Omental fat pad (tissue), 4 donors: ENCODE data around the gene TTLL10. TPM values are rescaled to one million over a fixed set of nuclear protein-coding genes. Genes with fewer than 3 reads are reported as not detected.

ENCODE experiments used
- ATAC-seq: fragments of 150-250 bp; one replicate; pipeline ENCODE4 v1.9.1; 2016; ENCODE audit warnings: mild to moderate bottlenecking, moderate library complexity; ENCODE audit not compliant: low FRiP score
- DNase-seq: peaks from one replicate; pipeline ENCODE4 v3.0.0-alpha.2; 2019; ENCODE audit warnings: low spot score
- CTCF ChIP-seq, 3 donors: fragments of 450-650 bp; IDR thresholded peaks; one replicate each; pipeline ENCODE4 v1.5.1; 2016 to 2017; ENCODE audit warnings: antibody characterized with exemption in 3 of 3, mild to moderate bottlenecking in 3 of 3, moderate library complexity in 2 of 3
- total RNA-seq, 4 donors: library from RNA; depleted of rRNA; stranded (reverse); fragments of >200 nt; gene quantifications; one replicate each; pipeline ENCODE4 v1.1.0, GENCODE V29; 2016

The TTLL10 gene
- total RNA-seq, 4 donors from 2014 or later, result 0.48 to 1.0 (median 0.95) TPM; not detected in 1

DNA sequence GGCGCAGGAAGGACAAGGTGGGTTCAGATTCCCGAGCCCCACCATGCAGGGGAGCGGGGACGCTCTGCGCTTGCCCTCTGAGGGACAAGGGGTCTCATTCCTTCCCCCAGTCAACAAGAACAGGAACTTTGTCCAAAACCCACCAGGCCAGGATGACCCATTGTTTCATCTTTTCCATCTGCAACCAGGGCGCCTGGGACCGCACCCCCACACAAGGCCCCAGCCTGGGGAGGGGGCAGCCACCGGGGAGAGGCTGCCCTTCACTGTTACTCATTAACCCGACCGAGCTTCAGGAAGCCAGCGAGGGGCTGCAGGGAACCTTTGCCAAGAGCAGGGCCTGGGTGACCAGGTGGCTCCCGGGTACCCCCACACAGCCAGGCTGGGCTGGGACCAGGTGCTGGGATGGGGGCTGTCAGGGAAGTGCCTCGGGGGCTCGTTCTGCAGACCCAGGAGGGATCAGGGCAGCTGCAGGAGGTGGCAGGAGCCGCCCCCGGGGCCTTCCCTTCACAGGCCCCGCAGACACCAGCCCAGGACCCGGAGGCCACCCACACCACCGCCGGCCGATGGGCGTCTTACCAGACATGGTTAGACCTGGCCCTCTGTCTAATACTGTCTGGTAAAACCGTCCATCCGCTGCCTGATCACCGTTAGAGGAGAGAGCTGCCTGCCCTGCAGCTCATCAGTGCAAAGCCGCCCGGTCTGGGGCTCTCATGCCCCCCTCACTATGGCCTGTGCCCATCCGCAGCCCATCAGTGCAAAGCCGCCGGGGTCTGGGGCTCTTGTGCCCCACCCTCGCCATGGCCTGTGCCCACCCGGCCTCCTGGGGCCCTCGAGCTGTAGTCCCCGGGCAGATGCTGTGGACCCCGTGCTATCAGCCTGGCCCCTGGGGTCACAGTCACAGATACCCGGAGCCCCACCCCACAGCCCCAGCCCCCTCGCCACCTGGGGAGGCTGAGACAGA, 4.9 kb upstream of the TTLL10 start:
- no peak for TF ChIP-seq CTCF (IDR thresholded peaks at IDR 0.05)
- ATAC-seq (no peak), DNase-seq (no peak)

DNA sequence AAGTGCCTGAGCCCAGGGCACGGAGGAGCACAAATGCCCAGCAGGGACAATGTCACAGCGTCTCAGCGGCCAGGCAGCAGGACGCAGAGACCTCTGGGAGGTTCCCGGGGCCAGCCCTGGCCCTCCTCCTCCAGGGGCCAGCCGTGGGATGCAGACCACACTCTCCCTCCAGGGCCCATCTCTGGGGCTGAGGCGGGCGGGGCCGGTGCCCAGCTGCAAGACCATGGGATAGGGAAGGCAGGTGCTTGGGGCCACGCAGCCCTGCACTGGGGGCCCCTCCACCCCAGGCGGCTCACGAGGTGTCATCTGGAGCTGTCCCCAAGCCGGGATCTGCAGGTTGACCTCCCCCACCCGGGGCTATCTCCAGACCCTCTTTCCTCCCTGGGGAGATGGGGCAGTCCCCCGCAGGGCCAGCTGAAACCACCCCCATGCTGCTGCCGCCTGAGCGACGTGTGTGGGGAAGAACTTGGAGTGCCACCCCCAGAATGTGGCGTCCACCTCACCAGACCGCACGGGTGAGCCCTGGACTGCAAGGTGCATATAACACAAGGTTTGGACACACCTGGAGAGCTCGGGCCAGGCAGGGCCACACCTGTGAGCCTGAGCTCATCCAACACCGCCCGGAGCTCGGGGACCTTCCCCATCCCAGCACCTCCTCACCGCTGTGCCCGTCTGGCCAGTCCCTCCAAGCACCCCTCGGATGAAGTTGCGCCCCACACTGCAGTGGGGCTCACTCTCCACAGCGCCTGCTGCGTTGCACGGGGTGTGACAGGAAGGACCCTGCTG, 4.1 kb upstream of the TTLL10 start:
- no peak for TF ChIP-seq CTCF (IDR thresholded peaks at IDR 0.05)
- no peak for DNase-seq
- ATAC-seq, result no peak

DNA sequence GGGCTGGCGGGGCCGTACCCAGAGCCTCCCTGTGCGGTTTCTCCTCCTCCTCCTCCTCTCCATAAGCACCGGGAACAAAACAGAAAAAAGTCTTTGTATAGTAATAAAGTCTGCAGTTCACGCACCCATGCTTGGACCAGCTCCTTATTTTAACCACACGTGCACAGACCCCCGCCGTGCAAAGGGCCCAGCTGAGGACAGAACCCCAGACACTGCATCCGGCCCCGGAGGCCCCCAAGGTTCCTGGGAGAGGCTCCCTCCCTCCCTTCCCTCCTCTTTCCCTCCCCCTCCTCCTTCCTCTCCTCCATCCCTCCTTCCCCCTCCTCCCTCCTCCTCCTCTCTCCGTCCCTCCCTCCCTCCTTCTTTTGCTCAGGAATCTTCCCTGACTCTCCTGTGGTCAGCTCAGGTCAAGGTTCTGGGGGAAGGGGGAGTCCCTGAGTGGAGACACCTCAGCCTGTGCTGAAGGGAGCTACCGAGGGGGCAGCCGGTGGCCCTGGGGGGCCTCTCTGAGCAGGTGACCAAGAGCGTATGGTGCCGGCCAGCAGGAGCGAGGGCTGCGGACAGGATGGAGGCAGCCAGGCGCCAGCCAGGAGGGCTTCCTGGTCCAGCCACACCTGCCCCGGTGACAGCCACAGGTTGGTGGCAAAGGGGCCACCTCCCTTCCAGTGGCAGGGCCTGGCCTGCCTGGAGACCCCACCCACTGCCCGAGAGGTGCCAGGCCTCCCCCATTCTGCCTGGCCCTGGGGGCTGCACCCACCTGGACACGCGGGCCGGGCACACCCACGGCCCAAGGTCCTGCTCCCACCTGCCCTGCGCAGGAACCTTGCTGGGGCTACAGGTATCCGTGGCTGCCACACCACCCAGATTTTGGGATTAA, 3.2 kb upstream of the TTLL10 start:
- ATAC-seq, result no peak
- DNase-seq, result no peak
- TF ChIP-seq CTCF (IDR thresholded peaks at IDR 0.05), result no peak

- TF ChIP-seq CTCF (IDR thresholded peaks at IDR 0.05), result no peak
These were observed 2.5 kb upstream of the TTLL10 start for GRCh38 chr1:1171161-1171545.

GRCh38 chr1:1171546-1172340, 1.9 kb upstream of the TTLL10 start:
- no peak for TF ChIP-seq CTCF (IDR thresholded peaks at IDR 0.05)
- DNase-seq (no peak), ATAC-seq (no peak)

More at GRCh38 chr1:1171161-1171545, 2.5 kb upstream of the TTLL10 start:
- ATAC-seq (no peak), DNase-seq (no peak)
